HG03558 (cell line): Measurements from ENCODE around the gene WDR90.

Experiments
- ATAC-seq: cut with Tn5 transposase; IDR thresholded peaks from one replicate; pipeline ENCODE4 v1.9.1; 2021; ENCODE audit warnings: moderate number of reproducible peaks; ENCODE audit not compliant: unreplicated experiment; ENCODE audit errors: extremely low read depth

WDR90 gene

GRCh38 chr16:716200-716568 is 67.0 kb downstream of the WDR90 start:
- no peak for ATAC-seq

- no peak for ATAC-seq
These were observed 67.7 kb downstream of the WDR90 start for GRCh38 chr16:716768-717325.
